Ishikawa (cell line): ENCODE measurements around the gene MEF2A.

Experiments
- EGR1 ChIP-seq: IDR thresholded peaks from 2 replicates; pipeline ENCODE4 v1.6.1; 2012
- EP300 ChIP-seq: IDR thresholded peaks from 2 replicates; pipeline ENCODE4 v1.6.1; 2012; ENCODE audit warnings: borderline replicate concordance
- NFIC ChIP-seq: IDR thresholded peaks from 2 replicates; pipeline ENCODE4 v1.6.1; 2012
- RAD21 ChIP-seq: IDR thresholded peaks from 2 replicates; pipeline ENCODE4 v1.6.1; 2012; ENCODE audit warnings: low read depth
- REST ChIP-seq: IDR thresholded peaks from 2 replicates; pipeline ENCODE4 v1.6.1; 2012; ENCODE audit warnings: low read depth, mild to moderate bottlenecking
- TCF12 ChIP-seq: IDR thresholded peaks from 2 replicates; pipeline ENCODE4 v1.6.1; 2012; ENCODE audit warnings: low read depth
- ZBTB7A ChIP-seq: IDR thresholded peaks from 2 replicates; pipeline ENCODE4 v1.6.1; 2012; ENCODE audit warnings: low read depth
- TF ChIP-seq, protein P1 (sequence below): IDR thresholded peaks from 2 replicates; pipeline ENCODE4 v1.6.1; 2012
- TF ChIP-seq, protein P2 (sequence below): IDR thresholded peaks from 2 replicates; pipeline ENCODE4 v1.6.1; 2012

- TF ChIP-seq NFIC (no peak), EGR1 (no peak), REST (no peak), ZBTB7A (no peak), EP300 (no peak), RAD21 (no peak), TCF12 (no peak)
- TF ChIP-seq, protein P1, sequence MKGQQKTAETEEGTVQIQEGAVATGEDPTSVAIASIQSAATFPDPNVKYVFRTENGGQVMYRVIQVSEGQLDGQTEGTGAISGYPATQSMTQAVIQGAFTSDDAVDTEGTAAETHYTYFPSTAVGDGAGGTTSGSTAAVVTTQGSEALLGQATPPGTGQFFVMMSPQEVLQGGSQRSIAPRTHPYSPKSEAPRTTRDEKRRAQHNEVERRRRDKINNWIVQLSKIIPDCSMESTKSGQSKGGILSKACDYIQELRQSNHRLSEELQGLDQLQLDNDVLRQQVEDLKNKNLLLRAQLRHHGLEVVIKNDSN = no peak
- TF ChIP-seq, protein P2, sequence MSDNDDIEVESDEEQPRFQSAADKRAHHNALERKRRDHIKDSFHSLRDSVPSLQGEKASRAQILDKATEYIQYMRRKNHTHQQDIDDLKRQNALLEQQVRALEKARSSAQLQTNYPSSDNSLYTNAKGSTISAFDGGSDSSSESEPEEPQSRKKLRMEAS = no peak
Observed at GRCh38 chr15:99538261-99538660, 27.5 kb upstream of the MEF2A start.
